T-helper 17 cell (primary cell): Measurements from ENCODE around the gene ITIH5. TPM values are rescaled to one million over a fixed set of nuclear protein-coding genes. Genes with fewer than 3 reads are reported as not detected.
"Not testable (repeated sequence)": the region's sequence is repeated elsewhere in the genome, so short reads cannot be mapped to it uniquely, and the experiment has no call there.

Experiments used
- ATAC-seq: fragments of 150-1000 bp; cut with Tn5 transposase; 2 replicates; pipeline ENCODE4 v1.10.0; 2021; ENCODE audit warnings: mild to moderate bottlenecking, moderate library complexity
- DNase-seq, 3 donors: peaks; one replicate each; pipeline versions ENCODE4 v3.0.0 to v3.0.0-alpha.2; 2020 to 2021
- H3K9me3 ChIP-seq: one replicate; pipeline ENCODE4 v1.7.0; 2013; ENCODE audit warnings: low read length, mild to moderate bottlenecking; ENCODE audit not compliant: control insufficient read depth, poor library complexity, severe bottlenecking
- H3K27ac Mint-ChIP-seq: one replicate; pipeline ENCODE4 v1.8.0; 2022; ENCODE audit warnings: mild to moderate bottlenecking, moderate library complexity, mixed read lengths
- H3K27me3 Mint-ChIP-seq: one replicate; pipeline ENCODE4 v1.8.0; 2022; ENCODE audit warnings: mixed read lengths
- H3K36me3 Mint-ChIP-seq: one replicate; pipeline ENCODE4 v1.8.0; 2022; ENCODE audit warnings: low read depth, mixed read lengths
- H3K4me1 Mint-ChIP-seq: one replicate; pipeline ENCODE4 v1.8.0; 2022; ENCODE audit warnings: mild to moderate bottlenecking, mixed read lengths
- H3K4me3 Mint-ChIP-seq: one replicate; pipeline ENCODE4 v1.8.0; 2022; ENCODE audit warnings: mild to moderate bottlenecking, moderate library complexity, mixed read lengths
- total RNA-seq, 4 donors: library from RNA in 2 of 4; stranded (reverse) in 2 of 4; gene quantifications; one replicate each; pipeline ENCODE4 v1.2.3 and lab custom pipeline; 2022 to 2026

ITIH5 gene
- total RNA-seq (not detected), total RNA-seq (lab: John Stamatoyannopoulos, UW) (0 reads per million in 2 donors)

- Mint-ChIP-seq H3K4me1 (peaks cover 16% of the 10 kb centered on the region), H3K27ac (no peak within 1 kb of the TSS), H3K4me3 (peak within 1 kb of the TSS; percentile 89), H3K36me3 (peaks cover 4% of the 10 kb centered on the region), H3K27me3 (peaks cover 76% of the 10 kb centered on the region)
- no peak for DNase-seq
- H3K9me3 ChIP-seq: no peaks in the 10 kb centered on the region
- no peak for ATAC-seq
Measured at GRCh38 chr10:7666253-7667023, at the start of gene ITIH5. TSS of gene ITIH5 (minus strand) at chr10:7666966. CDS start at chr10:7666892, 74 bp downstream.

DNA sequence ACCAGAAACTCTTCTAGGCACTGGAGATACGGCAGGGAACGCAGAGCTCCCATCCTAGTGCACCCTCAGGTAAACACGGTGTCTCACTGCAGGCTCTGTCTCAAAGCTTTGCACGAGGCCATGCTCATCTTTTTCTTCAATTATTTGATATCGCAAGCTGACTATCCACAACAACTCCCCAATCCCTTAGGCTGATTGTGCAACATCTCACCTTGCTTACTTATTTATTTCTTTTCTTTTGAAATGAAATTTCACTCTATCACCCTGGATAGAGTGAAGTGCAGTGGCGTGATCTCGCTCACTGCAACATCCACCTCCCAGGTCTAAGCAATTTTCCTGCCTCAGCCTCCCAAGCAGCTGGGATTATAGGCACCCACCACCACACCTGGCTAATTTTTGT, 48.7 kb upstream of the ITIH5 start:
- Mint-ChIP-seq H3K27ac (no peak overlapping the region), H3K36me3 (peaks cover 2% of the 10 kb centered on the region), H3K4me3 (no peak overlapping the region), H3K4me1 (no peaks in the 10 kb centered on the region), H3K27me3 (peaks cover 53% of the 10 kb centered on the region)
- no peak for DNase-seq
- no peak for ATAC-seq
- no peaks in the 10 kb centered on the region for H3K9me3 ChIP-seq

DNA sequence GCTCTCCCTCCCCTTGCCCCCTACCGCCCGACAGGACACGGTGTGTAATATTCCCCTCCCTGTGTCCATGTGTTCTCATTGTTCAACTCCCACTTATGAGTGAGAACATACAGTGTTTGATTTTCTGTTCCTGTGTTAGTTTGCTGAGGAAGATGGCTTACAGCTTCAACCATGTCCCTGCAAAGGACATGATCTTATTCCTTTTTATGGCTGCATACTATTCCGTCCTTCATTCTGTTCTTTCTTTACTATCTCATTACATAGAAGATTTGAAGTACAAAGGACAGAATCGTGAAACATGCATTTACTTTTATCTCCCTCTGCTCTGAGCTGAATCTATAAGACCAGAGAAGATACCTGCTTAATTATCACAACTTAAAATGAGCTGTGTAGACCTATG, 44.3 kb upstream of the ITIH5 start:
- peaks cover 36% of the 10 kb centered on the region for H3K27me3 Mint-ChIP-seq
- H3K36me3 Mint-ChIP-seq, H3K9me3 ChIP-seq, H3K27ac Mint-ChIP-seq, H3K4me1 Mint-ChIP-seq, DNase-seq, ATAC-seq, H3K4me3 Mint-ChIP-seq: not testable (repeated sequence)

- peaks cover 4% of the 10 kb centered on the region for H3K36me3 Mint-ChIP-seq
- ATAC-seq: no peak
- no peaks in the 10 kb centered on the region for H3K9me3 ChIP-seq
- no peak overlapping the region for H3K27ac Mint-ChIP-seq
- no peaks in the 10 kb centered on the region for H3K4me1 Mint-ChIP-seq
- no peak overlapping the region for H3K4me3 Mint-ChIP-seq
- no peak for DNase-seq
- H3K27me3 Mint-ChIP-seq: peaks cover 36% of the 10 kb centered on the region
Measured at GRCh38 chr10:7710446-7710845, 43.7 kb upstream of the ITIH5 start.

DNA sequence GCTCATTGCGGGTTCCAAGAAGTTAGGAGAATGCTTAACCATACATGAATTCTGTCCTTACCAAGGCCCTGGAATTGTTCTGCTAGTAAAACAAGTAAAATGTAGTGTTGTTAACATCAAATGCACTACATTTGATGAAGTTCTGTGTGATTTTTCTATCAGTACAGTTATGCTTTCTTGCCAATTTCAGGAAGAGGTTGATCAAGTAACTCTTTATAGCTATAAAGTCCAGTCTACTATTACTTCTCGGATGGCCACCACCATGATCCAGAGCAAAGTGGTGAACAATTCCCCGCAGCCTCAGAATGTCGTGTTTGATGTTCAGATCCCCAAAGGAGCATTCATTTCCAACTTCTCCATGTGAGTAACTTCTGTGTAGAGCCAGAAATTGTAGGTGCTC, 42.1 kb upstream of the ITIH5 start:
- H3K36me3 Mint-ChIP-seq: peaks cover 2% of the 10 kb centered on the region
- no peak overlapping the region for H3K27ac Mint-ChIP-seq
- H3K4me3 Mint-ChIP-seq: no peak overlapping the region
- ATAC-seq (no peak), DNase-seq (no peak)
- no peaks in the 10 kb centered on the region for H3K9me3 ChIP-seq
- peaks cover 30% of the 10 kb centered on the region for H3K27me3 Mint-ChIP-seq
- no peaks in the 10 kb centered on the region for H3K4me1 Mint-ChIP-seq

- Mint-ChIP-seq H3K4me1 (no peaks in the 10 kb centered on the region), H3K27ac (no peak overlapping the region), H3K36me3 (peaks cover 2% of the 10 kb centered on the region), H3K4me3 (no peak overlapping the region), H3K27me3 (peaks cover 31% of the 10 kb centered on the region)
- DNase-seq (no peak), ATAC-seq (no peak)
- H3K9me3 ChIP-seq: no peaks in the 10 kb centered on the region
Measured at GRCh38 chr10:7707858-7708622, 41.3 kb upstream of the ITIH5 start.

DNA sequence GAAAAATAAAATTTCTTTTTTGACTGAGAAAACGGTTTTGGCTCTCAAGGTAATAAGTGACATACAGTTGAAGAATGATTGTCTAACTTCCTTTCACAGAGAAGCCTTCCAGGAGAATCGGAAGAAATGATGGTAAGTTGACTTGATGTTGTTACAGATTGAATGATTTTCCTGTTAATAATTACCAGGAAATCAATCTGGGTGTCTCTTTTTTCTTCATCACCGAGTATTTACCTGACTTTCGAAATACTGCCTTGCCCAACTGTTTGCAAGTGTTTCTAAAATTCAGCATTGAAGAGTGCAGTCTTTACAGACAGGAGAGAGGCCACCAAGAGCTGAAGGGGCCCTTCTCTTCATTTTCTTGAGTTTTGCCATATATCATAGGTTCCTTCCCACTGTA, 40.3 kb upstream of the ITIH5 start:
- Mint-ChIP-seq H3K27me3 (peaks cover 32% of the 10 kb centered on the region), H3K27ac (no peak overlapping the region), H3K4me3 (no peak overlapping the region), H3K36me3 (peaks cover 2% of the 10 kb centered on the region), H3K4me1 (no peaks in the 10 kb centered on the region)
- ATAC-seq (no peak), DNase-seq (no peak)
- no peaks in the 10 kb centered on the region for H3K9me3 ChIP-seq

DNA sequence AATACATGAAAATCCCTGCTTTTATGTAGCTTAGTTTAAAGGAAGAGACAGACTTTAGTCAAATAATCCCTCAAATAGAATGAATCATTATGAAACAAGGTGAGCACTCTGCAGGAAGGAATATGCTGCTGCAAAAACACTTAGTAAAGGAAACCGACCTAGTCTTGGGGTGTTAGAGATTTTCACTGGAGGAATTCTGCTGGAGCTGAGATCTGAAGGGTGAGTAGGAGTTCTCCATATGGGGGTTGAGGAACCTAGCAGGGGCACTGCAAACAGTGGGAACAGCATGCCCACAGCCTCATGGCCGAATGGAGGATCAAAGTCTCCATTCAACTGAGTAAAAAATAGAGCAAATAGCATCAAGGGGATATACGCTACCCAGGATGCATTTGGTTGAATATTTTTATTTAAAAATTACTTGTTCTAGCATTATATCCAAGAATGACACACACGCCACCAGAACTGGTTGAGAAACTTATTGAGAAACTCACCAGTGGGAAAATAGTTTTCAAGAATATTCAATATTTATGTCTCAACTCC, 39.8 kb upstream of the ITIH5 start:
- Mint-ChIP-seq H3K4me1 (no peaks in the 10 kb centered on the region), H3K27ac (no peak overlapping the region), H3K36me3 (peaks cover 2% of the 10 kb centered on the region), H3K27me3 (peaks cover 27% of the 10 kb centered on the region), H3K4me3 (no peak overlapping the region)
- H3K9me3 ChIP-seq: no peaks in the 10 kb centered on the region
- DNase-seq: no peak
- ATAC-seq: no peak

DNA sequence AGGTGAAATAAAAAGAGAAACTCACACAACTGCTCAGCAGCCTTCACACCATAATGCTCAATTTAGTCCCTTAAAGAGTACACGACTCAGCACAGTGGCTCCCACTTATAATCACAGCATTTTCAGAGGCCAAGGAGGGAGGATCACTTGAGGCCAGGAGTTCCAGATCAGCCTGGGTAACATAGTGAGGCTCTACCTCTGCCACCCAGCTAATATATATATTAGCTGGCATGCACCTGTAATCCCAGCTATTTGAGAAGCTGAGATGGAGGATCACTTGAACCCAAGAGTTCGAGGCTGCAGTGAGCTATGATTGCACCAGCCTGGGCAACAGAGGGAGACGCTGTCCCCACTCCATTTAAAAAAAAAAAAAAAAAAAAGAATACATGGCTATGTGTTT, 38.6 kb upstream of the ITIH5 start:
- Mint-ChIP-seq H3K36me3 (peaks cover 2% of the 10 kb centered on the region), H3K27ac (no peak overlapping the region), H3K27me3 (peaks cover 26% of the 10 kb centered on the region), H3K4me1 (no peaks in the 10 kb centered on the region), H3K4me3 (no peak overlapping the region)
- H3K9me3 ChIP-seq: no peaks in the 10 kb centered on the region
- ATAC-seq: no peak
- DNase-seq: no peak

DNA sequence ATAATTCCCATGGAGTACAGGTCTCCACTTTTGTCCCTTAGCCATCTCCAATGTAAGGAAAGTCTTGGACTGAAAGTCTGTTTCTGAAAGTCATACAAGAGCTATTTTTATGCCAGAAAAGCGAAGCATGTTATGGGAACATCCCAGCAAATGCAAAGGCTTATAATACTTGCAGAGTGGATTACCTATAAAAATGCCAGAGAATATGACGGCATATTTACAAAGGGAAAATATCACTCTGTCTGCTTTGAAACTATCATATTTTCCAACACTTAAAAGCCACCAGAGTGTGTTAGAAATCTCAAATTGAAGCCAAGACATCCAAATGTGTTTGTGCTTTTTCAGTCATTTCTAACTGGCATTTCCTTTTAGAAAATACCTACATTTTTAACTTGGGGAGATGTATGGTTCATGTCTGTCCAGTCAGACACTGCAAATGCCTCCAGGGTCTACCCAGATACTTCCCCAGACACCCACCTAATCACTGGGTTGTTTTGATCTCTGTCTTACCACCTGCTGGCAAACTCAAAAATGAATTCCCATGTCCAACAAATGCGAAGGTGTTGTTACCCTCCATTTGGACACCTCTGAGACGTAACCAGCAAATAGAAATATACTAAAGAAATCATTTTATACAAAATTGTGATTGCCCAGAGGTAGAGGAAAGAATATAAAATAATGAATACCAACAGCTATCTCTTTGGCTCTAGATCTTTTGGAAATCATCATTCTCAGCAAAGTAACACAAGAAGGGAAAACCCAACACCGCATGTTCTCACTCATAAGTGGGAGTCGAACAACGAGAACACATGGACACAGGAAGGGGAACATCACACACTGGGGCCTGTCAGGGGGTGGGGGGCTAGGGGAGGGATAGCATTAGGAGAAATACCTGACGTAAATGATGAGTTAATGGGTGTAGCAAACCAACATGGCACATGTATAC, 37.6 kb upstream of the ITIH5 start:
- DNase-seq (no peak), ATAC-seq (no peak)
- no peaks in the 10 kb centered on the region for H3K9me3 ChIP-seq
- Mint-ChIP-seq H3K27me3 (peaks cover 35% of the 10 kb centered on the region), H3K36me3 (peaks cover 2% of the 10 kb centered on the region), H3K4me3 (no peak overlapping the region), H3K4me1 (no peaks in the 10 kb centered on the region), H3K27ac (no peak overlapping the region)

- DNase-seq: no peak
- H3K4me1 Mint-ChIP-seq: no peaks in the 10 kb centered on the region
- no peaks in the 10 kb centered on the region for H3K9me3 ChIP-seq
- no peak within 1 kb of the TSS for H3K27ac Mint-ChIP-seq
- H3K27me3 Mint-ChIP-seq: peaks cover 42% of the 10 kb centered on the region
- ATAC-seq: no peak
- no peak within 1 kb of the TSS for H3K4me3 Mint-ChIP-seq
- peaks cover 2% of the 10 kb centered on the region for H3K36me3 Mint-ChIP-seq
Measured at GRCh38 chr10:7703140-7703539, 36.4 kb upstream of the ITIH5 start, which contains the start of gene ITIH2. TSS of gene ITIH2 (plus strand) at chr10:7703316. CDS start at chr10:7703435, 119 bp downstream.

DNA sequence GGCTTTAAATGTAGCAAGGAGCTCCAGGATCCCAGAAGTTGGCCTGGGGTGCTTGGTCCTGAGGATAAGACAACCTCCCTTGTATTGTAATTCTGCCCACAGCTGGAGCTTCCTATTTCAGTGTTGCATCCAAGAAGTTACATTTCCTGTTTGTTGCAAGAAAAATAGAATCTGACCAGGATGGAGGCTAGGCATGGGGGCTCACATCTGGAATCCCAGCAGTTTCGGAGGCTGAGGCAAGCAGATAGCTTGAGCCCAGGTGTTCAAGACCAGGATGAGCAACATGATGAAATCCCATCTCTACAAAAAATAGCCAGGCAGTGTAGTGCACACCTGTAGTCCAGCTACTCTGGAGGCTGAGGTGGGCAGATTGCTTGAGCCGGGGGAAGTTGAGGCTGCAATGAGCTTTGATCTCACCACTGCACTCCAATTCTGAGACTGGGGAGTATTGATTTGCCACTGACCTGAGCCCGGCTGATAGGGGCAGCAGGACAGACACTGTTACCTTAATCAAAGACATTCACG, 35.6 kb upstream of the ITIH5 start:
- H3K9me3 ChIP-seq: no peaks in the 10 kb centered on the region
- H3K4me3 Mint-ChIP-seq: no peak overlapping the region
- H3K36me3 Mint-ChIP-seq: peaks cover 2% of the 10 kb centered on the region
- DNase-seq: no peak
- H3K4me1 Mint-ChIP-seq: peaks cover 2% of the 10 kb centered on the region
- no peak for ATAC-seq
- no peak overlapping the region for H3K27ac Mint-ChIP-seq
- peaks cover 50% of the 10 kb centered on the region for H3K27me3 Mint-ChIP-seq
